Natural killer cell (primary cell): ENCODE data around the gene TRAPPC2L. TPM values are rescaled to one million over a fixed set of nuclear protein-coding genes. Genes with fewer than 3 reads are reported as not detected.

Experiments
- ATAC-seq, 3 donors: fragments of 150-1000 bp in 2 of 3; fragments of 200-7000 bp in 1 of 3; cut with Tn5 transposase; 1 replicate in 1 of 3; 2 replicates in 2 of 3; pipeline ENCODE4 v1.10.0; 2021; ENCODE audit warnings: mild to moderate bottlenecking in 2 of 3, moderate library complexity in 2 of 3
- DNase-seq, 2 donors: peaks; one replicate each; pipeline versions ENCODE4 v3.0.0 to v3.0.0-alpha.2; 2013 to 2021; ENCODE audit warnings: mixed read lengths in 1 of 2
- H3K27ac ChIP-seq: one replicate; pipeline ENCODE4 v1.5.1; 2013; ENCODE audit warnings: mild to moderate bottlenecking, low read length
- H3K27me3 ChIP-seq: one replicate; pipeline ENCODE4 v1.6.1; 2013; ENCODE audit warnings: low read length; ENCODE audit not compliant: control insufficient read depth, insufficient read depth
- H3K36me3 ChIP-seq: one replicate; pipeline ENCODE4 v1.6.1; 2013; ENCODE audit warnings: low read length; ENCODE audit not compliant: control insufficient read depth, insufficient read depth
- H3K4me1 ChIP-seq: one replicate; pipeline ENCODE4 v1.6.1; 2013; ENCODE audit warnings: low read length; ENCODE audit not compliant: control insufficient read depth, insufficient read depth
- H3K4me3 ChIP-seq: one replicate; pipeline ENCODE4 v1.5.1; 2013; ENCODE audit warnings: low read length
- H3K9me3 ChIP-seq: one replicate; pipeline ENCODE4 v1.6.1; 2013; ENCODE audit warnings: low read length; ENCODE audit not compliant: control insufficient read depth, insufficient read depth
- H3K27ac Mint-ChIP-seq, 2 donors: one replicate each; pipeline ENCODE4 v1.8.0; 2022; ENCODE audit warnings: mild to moderate bottlenecking in 2 of 2, mixed read lengths in 2 of 2, moderate library complexity in 1 of 2
- H3K27me3 Mint-ChIP-seq, 2 donors: one replicate each; pipeline ENCODE4 v1.8.0; 2022; ENCODE audit warnings: low read depth in 2 of 2, mixed read lengths in 2 of 2
- H3K36me3 Mint-ChIP-seq: one replicate; pipeline ENCODE4 v1.8.0; 2022; ENCODE audit warnings: mixed read lengths
- H3K4me1 Mint-ChIP-seq, 2 donors: one replicate each; pipeline ENCODE4 v1.8.0; 2022; ENCODE audit warnings: mixed read lengths in 2 of 2
- H3K4me3 Mint-ChIP-seq: one replicate; pipeline ENCODE4 v1.8.0; 2022; ENCODE audit warnings: mild to moderate bottlenecking, moderate library complexity, mixed read lengths
- H3K9me3 Mint-ChIP-seq, 2 donors: one replicate each; pipeline ENCODE4 v1.8.0; 2022; ENCODE audit warnings: mixed read lengths in 2 of 2
- WGBS: methylation state at CpG from one replicate; pipeline ENCODE4 v1.1.7; 2013; ENCODE audit warnings: missing lambda C conversion rate; ENCODE audit not compliant: insufficient coverage; 5-methylcytosine and 5-hydroxymethylcytosine counted together
- intact Hi-C: fragments of 100-400 bp; cut with micrococcal nuclease; formaldehyde crosslinking; loops from one replicate; pipeline ENCODE4 v1.14.2; 2022
- total RNA-seq, 4 donors: library from RNA; stranded (reverse); fragments of 120-200 nt in 1 of 4; gene quantifications; one replicate each; pipeline versions ENCODE4 v1.2.3 to v1.2.4, GENCODE V29; 2013 to 2022
- TF ChIP-seq, protein P1 (sequence below): fragments of 200-600 bp; IDR thresholded peaks from one replicate; pipeline ENCODE4 v1.8.0; 2022; ENCODE audit warnings: antibody characterized with exemption

Gene TRAPPC2L
- total RNA-seq, 3 donors from 2014 or later (not counting 1 experiment from before 2014, with no cell fraction given), result 31.9 to 39.0 (median 36.2) TPM

DNA sequence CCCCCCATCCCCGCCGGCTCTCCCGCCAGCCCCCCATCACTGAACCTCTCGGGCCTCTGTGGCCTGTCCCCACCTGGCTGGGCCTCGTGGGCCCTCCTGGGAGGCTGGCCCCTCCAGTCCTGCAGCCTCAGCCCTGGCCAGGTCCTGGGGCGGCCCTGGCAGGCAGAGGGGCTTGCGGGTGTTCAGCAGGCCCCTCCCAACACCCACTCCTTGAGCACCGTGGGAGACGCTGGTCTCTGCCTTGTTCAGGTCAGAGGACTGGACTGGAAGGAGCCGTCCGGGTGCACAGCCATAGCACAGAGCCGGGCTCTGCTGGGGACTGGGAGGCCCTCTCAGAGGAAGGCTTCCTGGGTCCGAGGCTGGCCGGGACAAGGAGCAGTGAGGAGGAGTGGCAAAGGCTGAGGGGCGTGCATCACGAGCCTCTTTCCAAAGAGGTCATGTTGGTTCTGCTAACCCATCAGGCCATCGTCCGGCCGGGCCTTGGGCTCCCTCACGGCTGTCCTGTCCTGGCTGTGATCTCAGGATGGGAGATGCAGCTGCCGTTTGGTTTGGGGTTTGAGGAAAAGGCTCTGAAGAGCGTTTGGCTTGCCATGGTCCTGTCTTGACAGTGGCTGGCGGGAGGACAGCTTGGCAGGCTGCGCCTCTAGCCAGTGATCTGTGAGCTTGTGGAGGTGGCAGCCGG lies 15.9 kb downstream of the TRAPPC2L start:
- intact Hi-C loops, result no loop called here
- TF ChIP-seq, protein P1, sequence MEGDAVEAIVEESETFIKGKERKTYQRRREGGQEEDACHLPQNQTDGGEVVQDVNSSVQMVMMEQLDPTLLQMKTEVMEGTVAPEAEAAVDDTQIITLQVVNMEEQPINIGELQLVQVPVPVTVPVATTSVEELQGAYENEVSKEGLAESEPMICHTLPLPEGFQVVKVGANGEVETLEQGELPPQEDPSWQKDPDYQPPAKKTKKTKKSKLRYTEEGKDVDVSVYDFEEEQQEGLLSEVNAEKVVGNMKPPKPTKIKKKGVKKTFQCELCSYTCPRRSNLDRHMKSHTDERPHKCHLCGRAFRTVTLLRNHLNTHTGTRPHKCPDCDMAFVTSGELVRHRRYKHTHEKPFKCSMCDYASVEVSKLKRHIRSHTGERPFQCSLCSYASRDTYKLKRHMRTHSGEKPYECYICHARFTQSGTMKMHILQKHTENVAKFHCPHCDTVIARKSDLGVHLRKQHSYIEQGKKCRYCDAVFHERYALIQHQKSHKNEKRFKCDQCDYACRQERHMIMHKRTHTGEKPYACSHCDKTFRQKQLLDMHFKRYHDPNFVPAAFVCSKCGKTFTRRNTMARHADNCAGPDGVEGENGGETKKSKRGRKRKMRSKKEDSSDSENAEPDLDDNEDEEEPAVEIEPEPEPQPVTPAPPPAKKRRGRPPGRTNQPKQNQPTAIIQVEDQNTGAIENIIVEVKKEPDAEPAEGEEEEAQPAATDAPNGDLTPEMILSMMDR, result no peak

DNA sequence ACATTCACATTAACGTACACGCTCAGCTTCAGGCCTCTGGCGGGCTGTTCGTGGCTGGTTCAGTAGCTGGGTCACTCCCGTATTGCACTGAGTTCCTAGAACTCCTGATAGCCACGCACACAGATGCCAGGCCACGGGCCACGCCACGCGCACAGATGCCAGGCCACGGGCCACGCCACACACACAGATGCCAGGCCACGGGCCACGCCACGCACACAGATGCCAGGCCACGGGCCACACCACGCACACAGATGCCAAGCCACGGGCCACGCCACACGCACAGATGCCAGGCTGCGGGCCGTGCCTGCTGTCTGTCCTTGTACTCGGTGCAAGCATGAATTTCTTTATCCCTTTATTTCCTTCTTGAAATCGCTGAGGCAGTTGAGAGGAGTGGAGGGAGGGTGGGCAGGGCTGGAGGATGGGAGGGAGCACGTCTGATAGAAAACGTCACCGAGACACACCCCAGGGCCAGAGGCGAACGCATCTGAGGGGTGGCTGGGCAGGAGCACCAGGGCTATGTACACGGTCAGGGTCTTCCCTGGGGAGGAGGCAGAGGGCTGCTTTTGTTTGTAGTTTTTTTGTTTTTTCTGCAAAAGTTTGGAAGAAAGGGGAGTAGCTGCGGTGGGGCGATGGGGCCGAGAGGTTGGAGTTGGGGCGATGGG lies 18.1 kb downstream of the TRAPPC2L start:
- Mint-ChIP-seq H3K9me3 (no peaks in the 10 kb centered on the region), H3K4me1 (no peaks in the 10 kb centered on the region), H3K27ac (no peak overlapping the region), H3K4me3 (no peak overlapping the region), H3K27me3 (peaks cover 8 to 10% of the 10 kb centered on the region in 2 donors), H3K36me3 (no peaks in the 10 kb centered on the region)
- no peak for DNase-seq
- no peaks in the 10 kb centered on the region for H3K9me3 ChIP-seq
- ATAC-seq, result no peak
- intact Hi-C loops, result no loop called here
- H3K36me3 ChIP-seq, result no peaks in the 10 kb centered on the region
- H3K4me1 ChIP-seq, result no peaks in the 10 kb centered on the region
- TF ChIP-seq, protein P1, result no peak
- H3K27ac ChIP-seq, result no peak overlapping the region
- no peak overlapping the region for H3K4me3 ChIP-seq
- WGBS, result 94% methylated on average over 34 of the region's 34 CpGs
- peaks cover 8% of the 10 kb centered on the region for H3K27me3 ChIP-seq

More for the DNA sequence above, 15.9 kb downstream of the TRAPPC2L start:
- Histone ChIP-seq H3K27me3 (peaks cover 8% of the 10 kb centered on the region), H3K27ac (no peak overlapping the region), H3K4me3 (no peak overlapping the region), H3K9me3 (no peaks in the 10 kb centered on the region), H3K4me1 (no peaks in the 10 kb centered on the region), H3K36me3 (no peaks in the 10 kb centered on the region)
- no peak for DNase-seq
- WGBS, result 71% methylated on average over 25 of the region's 25 CpGs
- no peak overlapping the region for H3K4me3 Mint-ChIP-seq
- no peak for ATAC-seq
- peaks cover 10 to 13% of the 10 kb centered on the region in 2 donors for H3K27me3 Mint-ChIP-seq
- H3K27ac Mint-ChIP-seq, result no peak overlapping the region
- H3K4me1 Mint-ChIP-seq, result no peaks in the 10 kb centered on the region
- no peaks in the 10 kb centered on the region for H3K9me3 Mint-ChIP-seq
- no peaks in the 10 kb centered on the region for H3K36me3 Mint-ChIP-seq

DNA sequence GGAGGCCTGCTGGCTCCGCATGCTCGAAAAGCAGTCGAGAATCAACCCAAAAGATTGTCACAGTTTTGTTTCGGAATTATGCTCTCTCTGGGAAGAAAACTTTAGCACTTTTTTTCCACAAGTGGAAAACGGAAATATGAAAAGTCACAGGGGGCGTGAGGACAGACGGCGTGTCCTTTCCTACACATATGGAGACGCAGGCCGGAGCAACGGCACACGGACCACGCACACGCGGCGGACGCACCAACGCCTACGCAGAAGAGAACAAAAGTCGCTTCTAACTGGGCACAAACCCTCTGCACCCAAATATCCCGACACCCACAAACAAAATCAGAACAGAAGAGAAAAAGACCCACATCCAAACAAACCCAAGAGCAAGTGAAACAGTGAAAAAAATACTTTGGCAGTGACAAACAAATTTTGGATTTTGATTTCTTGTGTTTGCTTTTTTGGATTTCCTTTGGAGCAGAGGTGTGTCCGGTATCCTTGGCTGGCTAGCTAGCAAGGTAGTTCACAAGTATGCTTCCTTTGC lies 18.8 kb downstream of the TRAPPC2L start:
- no peak overlapping the region for H3K27ac ChIP-seq
- H3K9me3 ChIP-seq, result no peaks in the 10 kb centered on the region
- H3K36me3 ChIP-seq, result no peaks in the 10 kb centered on the region
- Mint-ChIP-seq H3K4me3 (no peak overlapping the region), H3K9me3 (no peaks in the 10 kb centered on the region), H3K36me3 (no peaks in the 10 kb centered on the region), H3K4me1 (no peaks in the 10 kb centered on the region), H3K27ac (no peak overlapping the region), H3K27me3 (peaks cover 4 to 7% of the 10 kb centered on the region in 2 donors)
- DNase-seq (no peak), ATAC-seq (no peak)
- no peaks in the 10 kb centered on the region for H3K4me1 ChIP-seq
- 99% methylated on average over 22 of the region's 22 CpGs for WGBS
- TF ChIP-seq, protein P1, result no peak
- intact Hi-C loops, result no loop called here
- peaks cover 6% of the 10 kb centered on the region for H3K27me3 ChIP-seq
- no peak overlapping the region for H3K4me3 ChIP-seq
